ENCODE data around the gene BPIFB1.

DNA sequence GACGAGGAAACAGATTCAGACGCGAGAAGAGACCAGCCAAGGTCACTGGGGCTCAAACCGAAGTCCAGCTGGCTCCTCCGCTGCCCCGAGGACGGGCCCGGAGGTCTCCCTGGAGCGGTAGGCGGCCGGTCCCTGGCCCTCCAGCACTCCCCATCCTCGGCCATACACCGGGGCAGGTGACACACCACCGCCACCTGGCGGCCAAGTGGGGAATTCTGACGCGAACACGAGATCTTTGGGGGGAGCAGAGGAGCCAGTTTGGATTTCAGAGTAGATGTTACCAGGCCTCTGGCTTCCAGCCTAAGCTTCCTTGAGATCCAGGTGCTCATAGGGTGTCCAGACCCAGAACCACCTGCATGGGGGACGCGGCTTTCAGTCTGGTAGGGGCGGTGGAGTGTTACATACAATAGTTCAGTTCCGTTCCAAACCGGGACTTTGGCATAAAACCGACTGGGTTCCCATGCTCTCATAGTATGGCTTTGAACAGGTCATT lies 16.1 kb downstream of the BPIFB1 start:
- TF ChIP-seq, protein P1, sequence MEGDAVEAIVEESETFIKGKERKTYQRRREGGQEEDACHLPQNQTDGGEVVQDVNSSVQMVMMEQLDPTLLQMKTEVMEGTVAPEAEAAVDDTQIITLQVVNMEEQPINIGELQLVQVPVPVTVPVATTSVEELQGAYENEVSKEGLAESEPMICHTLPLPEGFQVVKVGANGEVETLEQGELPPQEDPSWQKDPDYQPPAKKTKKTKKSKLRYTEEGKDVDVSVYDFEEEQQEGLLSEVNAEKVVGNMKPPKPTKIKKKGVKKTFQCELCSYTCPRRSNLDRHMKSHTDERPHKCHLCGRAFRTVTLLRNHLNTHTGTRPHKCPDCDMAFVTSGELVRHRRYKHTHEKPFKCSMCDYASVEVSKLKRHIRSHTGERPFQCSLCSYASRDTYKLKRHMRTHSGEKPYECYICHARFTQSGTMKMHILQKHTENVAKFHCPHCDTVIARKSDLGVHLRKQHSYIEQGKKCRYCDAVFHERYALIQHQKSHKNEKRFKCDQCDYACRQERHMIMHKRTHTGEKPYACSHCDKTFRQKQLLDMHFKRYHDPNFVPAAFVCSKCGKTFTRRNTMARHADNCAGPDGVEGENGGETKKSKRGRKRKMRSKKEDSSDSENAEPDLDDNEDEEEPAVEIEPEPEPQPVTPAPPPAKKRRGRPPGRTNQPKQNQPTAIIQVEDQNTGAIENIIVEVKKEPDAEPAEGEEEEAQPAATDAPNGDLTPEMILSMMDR (IDR thresholded peaks at IDR 0.05): peak; percentile 71 to 90 (median 85)
- TF ChIP-seq POLR2A (IDR thresholded peaks at IDR 0.05): no peak

All from heart left ventricle (tissue), 13 donors.